Measurements from ENCODE around the gene IKZF2. TPM values are rescaled to one million over a fixed set of nuclear protein-coding genes. Genes with fewer than 3 reads are reported as not detected.

Gene IKZF2
- total RNA-seq, 1 donor from 2014 or later, result 18.9 TPM

GRCh38 chr2:213121690-213122089 is 29.7 kb downstream of the IKZF2 start:
- peaks cover 2% of the 10 kb centered on the region for H3K36me3 Mint-ChIP-seq (ENCODE audit: unreplicated experiment)
- no peak overlapping the region for H3K4me3 Mint-ChIP-seq (ENCODE audit: unreplicated experiment)
- no peak overlapping the region for H3K27ac Mint-ChIP-seq (ENCODE audit: unreplicated experiment)
- no peaks in the 10 kb centered on the region for H3K27me3 Mint-ChIP-seq (ENCODE audit: unreplicated experiment)
- TF ChIP-seq CTCF (IDR thresholded peaks at IDR 0.05), result no peak
- peaks cover 36% of the 10 kb centered on the region for H3K4me1 Mint-ChIP-seq (ENCODE audit: unreplicated experiment)
- no peaks in the 10 kb centered on the region for H3K9me3 Mint-ChIP-seq (ENCODE audit: unreplicated experiment)
- no peak for DNase-seq (ENCODE audit: extremely low spot score, unreplicated experiment)

GRCh38 chr2:213119061-213119809 is 32.2 kb downstream of the IKZF2 start:
- Mint-ChIP-seq H3K4me1 (ENCODE audit: unreplicated experiment) (peaks cover 39% of the 10 kb centered on the region), H3K4me3 (ENCODE audit: unreplicated experiment) (peak overlapping the region; percentile 3), H3K27ac (ENCODE audit: unreplicated experiment) (peak overlapping the region; percentile 74), H3K36me3 (ENCODE audit: unreplicated experiment) (no peaks in the 10 kb centered on the region), H3K9me3 (ENCODE audit: unreplicated experiment) (no peaks in the 10 kb centered on the region), H3K27me3 (ENCODE audit: unreplicated experiment) (no peaks in the 10 kb centered on the region)
- no peak for DNase-seq (ENCODE audit: extremely low spot score, unreplicated experiment)
- TF ChIP-seq CTCF (IDR thresholded peaks at IDR 0.05), result no peak

GRCh38 chr2:213108308-213108707 is 43.1 kb downstream of the IKZF2 start:
- Mint-ChIP-seq H3K36me3 (ENCODE audit: unreplicated experiment) (no peaks in the 10 kb centered on the region), H3K4me3 (ENCODE audit: unreplicated experiment) (no peak overlapping the region), H3K27me3 (ENCODE audit: unreplicated experiment) (no peaks in the 10 kb centered on the region), H3K4me1 (ENCODE audit: unreplicated experiment) (peaks cover 16% of the 10 kb centered on the region), H3K27ac (ENCODE audit: unreplicated experiment) (no peak overlapping the region), H3K9me3 (ENCODE audit: unreplicated experiment) (no peaks in the 10 kb centered on the region)
- no peak for DNase-seq (ENCODE audit: extremely low spot score, unreplicated experiment)
- no peak for TF ChIP-seq CTCF (IDR thresholded peaks at IDR 0.05)

GRCh38 chr2:213107728-213108127 is 43.7 kb downstream of the IKZF2 start:
- no peak for TF ChIP-seq CTCF (IDR thresholded peaks at IDR 0.05)
- no peak overlapping the region for H3K27ac Mint-ChIP-seq (ENCODE audit: unreplicated experiment)
- H3K9me3 Mint-ChIP-seq (ENCODE audit: unreplicated experiment), result no peaks in the 10 kb centered on the region
- H3K4me3 Mint-ChIP-seq (ENCODE audit: unreplicated experiment), result no peak overlapping the region
- H3K36me3 Mint-ChIP-seq (ENCODE audit: unreplicated experiment), result no peaks in the 10 kb centered on the region
- no peaks in the 10 kb centered on the region for H3K27me3 Mint-ChIP-seq (ENCODE audit: unreplicated experiment)
- peaks cover 17% of the 10 kb centered on the region for H3K4me1 Mint-ChIP-seq (ENCODE audit: unreplicated experiment)
- DNase-seq (ENCODE audit: extremely low spot score, unreplicated experiment), result no peak

- no peak for TF ChIP-seq CTCF (IDR thresholded peaks at IDR 0.05)
- Mint-ChIP-seq H3K27me3 (ENCODE audit: unreplicated experiment) (no peaks in the 10 kb centered on the region), H3K4me1 (ENCODE audit: unreplicated experiment) (peaks cover 23% of the 10 kb centered on the region), H3K9me3 (ENCODE audit: unreplicated experiment) (no peaks in the 10 kb centered on the region), H3K27ac (ENCODE audit: unreplicated experiment) (no peak overlapping the region), H3K4me3 (ENCODE audit: unreplicated experiment) (no peak overlapping the region), H3K36me3 (ENCODE audit: unreplicated experiment) (no peaks in the 10 kb centered on the region)
- DNase-seq (ENCODE audit: extremely low spot score, unreplicated experiment), result no peak
Observed at GRCh38 chr2:213105212-213105611, 46.2 kb downstream of the IKZF2 start.

All from osteocyte (in vitro differentiated cells).